Gastroesophageal sphincter (tissue), 3 donors: Measurements from ENCODE around the gene SUPT5H.

ENCODE experiments used
- CTCF ChIP-seq, 4 experiments: fragments of 200-600 bp in 2 of 4; fragments of 450-650 bp in 2 of 4; sonication (generic) in 1 of 4; IDR thresholded peaks; one replicate each; pipeline ENCODE4 v1.5.1; 2017 to 2019; ENCODE audit warnings: antibody characterized with exemption in 4 of 4, mild to moderate bottlenecking in 2 of 4, moderate library complexity in 2 of 4
- POLR2A ChIP-seq, 2 donors: fragments of 450-650 bp; IDR thresholded peaks; one replicate each; pipeline ENCODE4 v1.6.1; 2017; ENCODE audit warnings: antibody characterized with exemption in 2 of 2, mild to moderate bottlenecking in 2 of 2, moderate library complexity in 1 of 2
- POLR2AphosphoS5 ChIP-seq: sonication (generic); formaldehyde crosslinking; IDR thresholded peaks from one replicate; pipeline ENCODE4 v1.6.1; 2017; ENCODE audit warnings: antibody characterized with exemption

GRCh38 chr19:39509233-39509632 lies 63.9 kb downstream of the SUPT5H start:
- no peak for TF ChIP-seq CTCF (IDR thresholded peaks at IDR 0.05)
- TF ChIP-seq POLR2A (IDR thresholded peaks at IDR 0.05) = no peak
- TF ChIP-seq POLR2AphosphoS5 = no peak
